ENCODE measurements around the gene ARMC3.
A peak's percentile ranks its signal among the peaks of the same experiment; 100 is the strongest.
"Not testable (repeated sequence)": the region's sequence is repeated elsewhere in the genome, so short reads cannot be mapped to it uniquely, and the experiment has no call there.

ARMC3 gene

DNA sequence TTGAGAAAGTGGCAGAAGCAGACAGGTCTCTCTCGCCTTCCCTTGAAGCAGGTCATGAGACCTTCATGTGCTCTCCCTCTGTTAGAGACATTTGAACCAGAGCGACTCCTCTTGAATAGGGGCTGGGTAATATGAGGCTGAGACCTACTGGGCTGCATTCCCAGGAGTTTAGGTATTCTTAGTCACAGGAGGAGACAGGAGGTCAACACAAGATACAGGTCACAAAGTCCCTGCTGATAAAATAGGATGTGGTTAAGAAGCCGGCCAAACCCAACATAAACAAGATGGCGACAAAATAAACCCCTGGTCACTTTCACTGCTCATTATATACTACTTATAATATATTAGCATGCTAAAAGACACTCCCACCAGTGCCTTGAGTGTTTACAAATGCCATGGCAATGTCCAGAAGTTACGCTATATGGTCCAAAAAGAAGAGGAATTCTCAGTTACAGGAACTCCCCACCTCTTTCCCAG lies 124.0 kb downstream of the ARMC3 start:
- FAIRE-seq: no peak

DNA sequence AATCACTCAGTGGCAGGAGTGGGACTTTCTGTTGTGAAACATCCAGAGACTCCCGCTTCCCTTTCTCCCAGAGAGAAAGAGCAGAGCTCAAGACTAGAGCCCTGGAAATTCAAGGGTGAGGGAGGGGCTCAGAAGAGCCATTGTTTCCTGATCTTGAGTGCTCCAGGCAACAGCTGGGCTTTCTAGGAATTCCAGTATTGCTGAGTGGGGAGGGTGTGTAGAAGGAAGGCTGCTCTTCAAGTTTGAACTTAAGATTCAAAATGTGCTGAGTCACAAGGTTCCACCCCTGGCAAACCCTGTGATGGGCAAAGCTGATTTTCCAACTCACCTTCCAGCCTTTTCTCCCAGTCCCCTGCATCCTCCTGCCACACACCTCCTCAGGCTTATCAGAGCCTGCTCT lies 125.2 kb downstream of the ARMC3 start:
- no peak for FAIRE-seq

DNA sequence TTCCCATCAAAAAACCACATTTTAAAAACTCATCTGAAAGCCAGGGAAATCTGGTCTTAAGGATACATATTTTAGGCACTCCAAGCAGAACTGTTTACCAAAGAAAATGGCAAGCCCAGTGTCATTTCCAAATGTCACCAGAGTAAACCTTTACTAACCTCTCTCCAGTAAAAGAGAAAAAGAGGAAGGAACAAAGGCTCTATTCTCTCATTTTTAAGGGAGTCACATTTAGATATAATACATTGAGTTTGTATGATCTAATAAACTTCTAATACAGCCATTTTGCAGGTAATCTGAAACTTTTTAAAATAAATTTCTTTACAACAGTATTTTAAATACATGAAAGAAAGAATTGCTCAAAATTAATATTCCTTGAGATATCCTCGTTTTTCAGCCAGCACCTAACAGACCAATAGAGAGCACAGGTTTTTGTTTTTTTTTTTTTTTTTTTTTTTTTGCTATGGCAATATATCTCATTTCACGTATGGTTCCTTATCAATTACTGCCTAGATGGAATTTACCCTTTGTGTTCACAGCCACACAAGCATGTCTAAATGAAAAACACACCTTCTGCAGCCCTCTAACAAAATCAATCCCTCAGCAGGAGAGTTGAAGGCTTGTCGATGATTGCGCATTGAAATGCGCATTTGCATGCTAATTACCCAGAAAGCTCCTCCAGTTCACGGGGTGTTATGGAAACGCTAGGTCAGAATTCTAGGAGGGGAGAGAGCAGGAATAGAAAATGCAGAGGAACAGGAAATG lies 127.8 kb downstream of the ARMC3 start:
- peak; percentile 9 for FAIRE-seq

GRCh38 chr10:23056186-23056579 lies 128.3 kb downstream of the ARMC3 start:
- no peak for FAIRE-seq

- no peak for FAIRE-seq
Measured at GRCh38 chr10:23058366-23058765, 130.5 kb downstream of the ARMC3 start.

- FAIRE-seq: no peak
Measured at GRCh38 chr10:23060918-23061317, 133.1 kb downstream of the ARMC3 start.

DNA sequence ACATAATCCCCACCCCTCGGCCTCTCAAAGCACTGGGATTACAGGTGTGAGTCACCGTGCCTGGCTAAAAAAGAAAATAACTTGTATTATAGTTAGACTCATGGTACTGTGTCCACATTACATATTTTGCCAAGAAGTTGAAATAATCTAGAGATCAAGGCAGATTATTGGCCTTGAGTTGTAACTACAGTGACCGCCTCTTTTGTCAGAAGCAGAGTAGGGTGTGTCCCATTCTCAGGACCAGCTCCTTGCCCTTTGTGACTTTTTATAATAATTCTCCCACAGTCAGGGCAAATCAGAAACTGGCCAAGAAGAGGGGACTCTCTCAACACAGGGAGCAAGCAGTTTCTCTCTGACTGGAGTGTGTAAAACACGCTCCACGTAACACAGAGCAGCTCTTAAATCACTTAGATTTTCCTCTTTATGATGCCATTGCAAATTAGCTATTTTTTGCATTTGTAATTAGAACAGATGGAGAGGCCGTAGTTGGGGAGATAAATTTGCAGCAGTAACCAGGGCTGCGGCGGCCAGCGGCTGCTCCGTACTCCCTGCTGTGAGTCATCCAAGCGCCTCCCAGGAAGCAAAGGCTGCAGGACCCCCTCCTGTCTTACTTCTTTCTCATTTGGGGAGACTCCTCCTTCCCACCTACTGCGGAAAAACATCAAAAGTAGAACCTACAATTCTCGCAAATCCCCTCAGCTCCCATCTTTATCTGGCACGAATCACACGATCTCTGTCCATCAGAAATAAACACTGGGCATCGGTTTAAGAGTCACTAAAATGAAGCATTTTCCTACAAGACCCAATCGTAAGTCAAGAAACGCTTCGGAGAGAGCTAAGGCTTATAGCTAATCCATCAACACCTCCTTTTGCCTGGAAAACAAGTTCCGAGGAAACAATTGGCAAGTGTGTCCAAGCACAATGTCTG lies 135.5 kb downstream of the ARMC3 start:
- no peak for FAIRE-seq

DNA sequence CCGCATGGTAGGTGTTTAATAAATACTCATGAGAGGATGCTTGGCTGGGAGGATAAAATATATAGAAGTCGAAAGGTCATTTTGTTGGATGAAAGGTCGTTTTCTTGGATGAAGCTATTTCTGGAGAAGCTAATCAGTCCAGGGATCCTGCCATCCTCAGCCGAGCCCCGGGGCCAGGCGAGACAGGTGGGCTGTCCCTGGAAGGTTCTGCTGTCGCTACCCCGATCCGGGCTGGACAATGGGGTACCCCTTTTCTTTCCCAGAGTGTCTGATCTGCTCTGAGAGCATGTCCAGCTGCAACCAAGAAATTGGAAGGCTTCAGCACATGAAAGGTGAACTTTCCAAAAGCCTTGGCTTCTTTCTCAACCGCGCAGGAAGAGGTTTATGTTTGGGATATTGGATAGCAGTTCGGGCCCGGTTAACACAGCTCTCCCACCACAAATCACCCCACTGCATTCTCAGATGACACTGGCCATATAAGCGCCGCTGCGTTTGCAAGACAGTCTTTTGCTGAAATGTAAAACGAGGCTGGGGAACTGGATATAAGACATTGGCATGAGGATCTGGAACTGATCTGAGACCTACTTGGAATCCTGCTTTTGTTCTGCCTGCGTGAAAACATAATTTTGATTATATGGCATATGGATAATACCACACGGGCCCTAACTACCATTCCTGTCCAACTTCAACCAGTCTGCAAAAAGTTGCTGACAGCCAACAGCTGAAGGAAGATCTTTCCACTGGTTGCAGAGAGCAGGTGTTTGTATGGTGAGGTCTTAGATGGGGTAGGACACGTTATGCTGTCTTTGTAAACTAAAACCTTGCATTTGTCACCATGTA lies 136.3 kb downstream of the ARMC3 start:
- FAIRE-seq: no peak

GRCh38 chr10:23064813-23065114 lies 136.9 kb downstream of the ARMC3 start:
- not testable (repeated sequence) for FAIRE-seq

DNA sequence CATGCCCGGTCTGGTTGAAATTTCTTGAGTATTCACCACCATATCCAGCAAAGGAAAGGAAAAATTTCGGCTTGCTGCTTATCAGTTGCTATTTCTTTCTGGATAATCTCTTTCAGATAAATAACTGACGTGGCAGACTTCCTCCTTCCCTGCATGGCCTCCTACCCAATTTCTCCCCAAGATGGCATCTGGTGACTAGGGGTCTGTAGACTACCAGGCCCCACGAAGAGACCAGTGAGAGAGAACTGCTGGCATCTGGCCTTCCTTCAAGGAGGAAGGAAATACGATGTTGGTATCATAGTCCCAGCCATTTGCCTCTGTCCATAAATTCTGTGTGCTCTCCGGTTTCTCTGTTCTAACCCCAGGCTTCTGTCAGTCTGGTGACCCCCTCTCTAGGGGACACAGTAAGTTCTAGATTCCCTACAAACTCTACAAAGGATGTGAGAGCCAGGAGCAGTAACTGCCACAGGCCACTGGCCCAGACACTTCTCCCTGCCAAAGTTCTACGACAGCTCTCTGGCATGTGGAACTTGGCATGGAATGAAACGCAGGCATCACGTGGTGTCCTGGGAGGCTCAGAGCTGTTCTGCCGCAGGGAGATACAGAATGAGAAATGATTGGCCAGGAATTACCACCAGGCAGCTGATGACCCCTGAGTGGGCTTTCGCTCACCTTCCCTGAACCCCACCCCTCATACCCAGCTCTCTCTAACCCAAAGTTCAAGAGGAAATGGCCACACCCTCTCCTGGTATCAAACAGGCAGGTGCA lies 137.5 kb downstream of the ARMC3 start:
- FAIRE-seq: no peak

DNA sequence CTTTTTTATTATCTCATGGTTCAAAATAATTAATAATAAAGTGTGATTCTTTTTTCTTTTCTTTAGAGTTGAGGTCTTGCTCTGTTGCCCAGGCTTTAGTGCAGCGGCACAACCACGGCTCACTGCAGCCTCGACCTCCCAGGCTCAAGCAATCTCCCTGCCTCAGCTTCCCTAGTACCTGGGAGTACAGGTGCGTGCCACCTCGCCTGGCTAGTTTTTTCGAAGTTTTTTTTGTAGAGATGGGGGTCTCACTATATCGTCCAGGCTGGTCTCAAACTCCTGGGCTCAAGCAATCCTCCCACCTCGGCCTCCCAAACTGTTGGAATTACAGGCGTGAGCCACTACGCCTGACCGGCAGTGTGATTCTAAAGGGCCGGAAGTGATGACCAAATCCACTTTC lies 139.5 kb downstream of the ARMC3 start:
- no peak for FAIRE-seq

DNA sequence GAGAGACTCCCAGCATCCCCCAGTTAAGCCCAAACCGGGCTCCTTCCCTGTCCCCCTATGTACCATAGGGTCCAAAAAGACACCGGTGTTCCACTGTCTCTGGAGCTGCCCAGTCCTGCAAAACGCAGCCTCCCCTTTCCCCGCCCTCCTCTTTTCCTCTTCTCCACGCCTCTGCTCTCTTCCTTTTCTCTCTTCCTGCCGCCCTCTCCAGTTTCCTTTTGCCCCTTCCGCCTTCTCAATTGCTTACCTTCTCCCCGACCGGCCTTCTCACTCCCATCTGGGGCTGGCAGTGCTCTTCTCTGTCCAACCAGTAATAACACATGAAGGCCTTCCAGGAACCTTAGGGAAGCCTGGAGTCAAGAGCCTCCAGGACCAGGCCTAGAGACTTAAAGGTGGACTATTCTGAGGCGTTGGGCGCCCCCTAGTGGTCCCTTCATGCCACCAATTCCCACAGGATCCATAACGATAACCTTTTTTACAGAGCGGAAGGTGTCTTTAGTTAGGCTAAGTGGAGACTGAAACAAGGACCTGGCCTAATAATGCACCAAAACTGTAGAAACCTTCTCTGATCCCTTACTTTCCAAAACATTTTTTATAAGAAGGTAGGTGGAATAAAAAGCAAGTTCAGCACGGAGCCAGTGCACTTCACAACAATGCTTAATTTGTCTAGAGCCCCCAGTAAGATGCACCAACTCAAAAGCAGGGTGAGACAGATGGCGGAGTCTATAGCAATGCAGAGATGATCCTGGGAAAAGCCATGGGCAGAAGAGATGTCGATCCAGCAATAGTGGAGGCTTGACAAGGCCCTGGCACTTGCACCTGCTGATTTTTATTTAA lies 140.3 kb downstream of the ARMC3 start:
- no peak for FAIRE-seq

DNA sequence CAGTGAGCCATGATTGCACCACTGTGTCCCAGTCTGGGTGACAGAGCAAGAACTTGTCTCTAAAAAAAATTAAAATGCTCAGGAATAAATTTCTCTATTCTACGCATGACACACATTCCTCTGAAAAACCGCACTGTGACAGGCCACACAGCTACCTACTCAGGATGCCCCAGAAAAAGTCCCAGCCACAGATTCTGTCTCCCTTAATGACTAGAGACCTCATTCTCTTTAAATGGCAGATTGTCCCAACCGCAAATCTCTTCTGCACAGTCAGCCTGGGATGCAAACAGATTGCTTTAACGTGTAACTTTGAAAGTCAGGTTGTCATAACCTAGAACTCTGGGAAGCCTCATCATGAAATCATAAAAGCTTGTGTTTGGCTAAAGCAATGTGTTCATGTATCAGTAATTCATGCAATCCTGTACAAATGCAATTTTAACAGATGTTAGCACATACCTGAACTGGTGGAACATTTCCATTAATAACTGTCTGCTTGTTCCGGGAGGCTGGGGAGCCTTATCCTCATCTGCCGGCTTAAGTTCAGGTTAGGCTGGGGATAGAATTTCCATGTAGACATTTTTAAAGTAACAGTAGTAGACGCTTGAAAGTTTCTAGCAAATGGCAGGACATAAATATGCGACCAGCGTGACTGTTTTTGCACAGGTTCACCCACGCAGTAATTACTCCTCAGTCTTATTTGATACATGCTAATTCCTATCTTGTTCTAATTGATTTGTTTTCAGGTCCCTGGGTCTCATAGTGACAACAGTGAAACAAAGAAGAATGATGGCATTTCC lies 141.4 kb downstream of the ARMC3 start:
- FAIRE-seq: no peak

DNA sequence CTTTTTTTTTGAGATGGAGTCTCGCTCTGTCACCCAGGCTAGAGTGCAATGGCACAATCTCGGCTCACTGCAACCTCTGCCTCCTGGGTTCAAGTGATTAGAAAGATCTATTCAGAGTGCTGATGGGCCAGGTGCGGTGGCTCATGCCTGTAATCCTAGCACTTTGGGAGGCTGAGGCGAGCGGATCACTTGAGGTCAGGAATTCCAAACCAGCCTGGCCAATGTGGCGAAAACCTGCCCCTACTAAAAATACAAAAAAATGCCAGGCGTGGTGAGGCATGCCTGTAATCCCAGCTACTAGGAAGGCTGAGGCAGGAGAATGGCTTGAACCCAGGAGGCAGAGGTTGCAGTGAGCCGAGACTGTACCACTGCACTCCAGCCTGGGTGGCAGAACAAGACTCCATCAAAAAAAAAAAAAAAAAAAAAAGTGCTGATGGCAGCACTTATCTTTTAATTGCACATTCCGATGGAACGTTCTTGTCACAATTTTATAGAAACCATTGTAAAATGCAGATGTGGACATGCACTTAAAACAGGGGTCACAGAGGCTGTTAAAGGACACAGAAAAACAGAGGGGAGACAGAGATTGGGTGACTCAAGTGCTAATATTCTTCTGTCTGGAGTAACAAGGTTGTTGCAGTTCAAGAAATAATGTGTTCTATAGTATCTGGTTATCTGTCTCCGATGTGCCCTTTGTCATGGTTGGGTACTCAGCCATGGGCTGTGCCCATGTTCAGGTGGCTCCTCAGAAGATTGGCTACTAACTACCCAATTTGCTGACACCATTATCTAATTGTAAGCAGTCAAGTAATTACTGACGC lies 142.4 kb downstream of the ARMC3 start:
- FAIRE-seq: not testable (repeated sequence)

- no peak for FAIRE-seq
Measured at GRCh38 chr10:23070913-23071218, 143.0 kb downstream of the ARMC3 start.

DNA sequence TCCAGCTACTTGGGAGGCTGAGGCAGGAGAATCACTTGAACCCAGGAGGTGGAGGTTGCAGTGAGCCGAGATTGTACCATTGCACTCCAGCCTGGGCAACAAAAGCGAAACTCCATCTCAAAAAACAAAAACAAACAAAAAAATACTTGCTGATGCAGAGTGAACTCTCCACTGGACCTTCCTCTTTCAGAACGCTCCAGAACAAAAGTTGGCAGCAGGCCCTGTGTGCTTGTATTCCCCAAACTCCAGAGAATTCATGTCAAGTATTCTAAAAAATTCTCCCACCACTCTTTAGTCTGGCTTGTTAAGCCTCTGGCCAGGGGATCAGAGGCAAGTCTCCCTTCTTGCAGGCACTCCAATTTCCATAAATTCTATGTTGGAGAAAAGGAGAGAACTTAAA lies 144.7 kb downstream of the ARMC3 start:
- FAIRE-seq: not testable (repeated sequence)

- no peak for FAIRE-seq
Measured at GRCh38 chr10:23073527-23073926, 145.7 kb downstream of the ARMC3 start.

- FAIRE-seq: no peak
Measured at GRCh38 chr10:23075672-23076071, 147.8 kb downstream of the ARMC3 start.

DNA sequence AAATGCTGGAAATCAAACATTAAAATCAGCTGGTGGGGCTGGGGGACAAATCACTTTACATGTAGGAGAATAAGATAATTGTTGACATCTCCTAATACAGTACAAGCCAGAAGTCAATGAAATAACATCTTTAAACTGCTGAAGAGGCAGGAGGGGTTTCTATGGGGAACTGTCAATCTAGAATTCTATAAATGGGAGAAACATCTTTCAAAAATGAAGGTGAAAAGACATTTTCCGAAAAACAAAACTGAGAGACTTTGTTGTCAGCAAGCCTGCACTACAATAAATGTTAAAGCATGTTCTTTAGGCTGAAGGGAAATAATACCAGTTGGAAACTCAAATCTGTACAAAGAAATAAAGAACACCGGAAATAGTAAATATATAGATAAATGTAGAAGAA lies 150.3 kb downstream of the ARMC3 start:
- FAIRE-seq: no peak

DNA sequence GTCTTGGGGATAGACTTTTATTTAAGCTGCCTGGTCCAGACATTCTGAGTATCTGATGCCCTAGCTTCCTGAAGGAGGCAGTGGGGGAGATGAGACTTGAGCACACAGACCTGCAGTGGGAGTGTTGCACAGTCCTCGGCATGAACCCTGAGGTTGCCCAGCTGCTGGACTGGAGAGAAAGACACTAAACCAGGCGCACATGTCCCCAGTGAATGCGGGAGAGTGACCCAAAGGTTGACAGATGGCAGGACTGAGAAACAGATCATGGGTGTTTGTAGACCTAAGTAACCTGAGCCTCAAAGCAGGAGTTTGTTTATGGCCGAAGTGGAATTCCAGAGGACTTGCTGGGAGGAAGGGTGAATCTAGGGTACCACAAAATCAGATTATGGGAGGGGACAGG lies 151.8 kb downstream of the ARMC3 start:
- FAIRE-seq: no peak
